GM23338 (cell line): Measurements from ENCODE around the gene SIRT6. TPM values are rescaled to one million over a fixed set of nuclear protein-coding genes. Genes with fewer than 3 reads are reported as not detected.
"Not testable (repeated sequence)": the region's sequence is repeated elsewhere in the genome, so short reads cannot be mapped to it uniquely, and the experiment has no call there.

Source experiments
- ATAC-seq: fragments of 200-7000 bp; cut with Tn5 transposase; 3 replicates; pipeline ENCODE4 v1.9.1; 2020
- DNase-seq: peaks from one replicate; pipeline ENCODE4 v3.0.0-alpha.2; 2015; ENCODE audit warnings: low spot score
- H2AFZ ChIP-seq: fragments of 200-600 bp; sonication (generic); 2 replicates; pipeline ENCODE4 v1.8.0; 2016; ENCODE audit warnings: antibody characterized with exemption, mild to moderate bottlenecking, moderate library complexity
- H3F3A ChIP-seq: fragments of 200-600 bp; sonication (generic); replicated peaks from 2 replicates; pipeline ENCODE4 v1.8.0; 2017; ENCODE audit warnings: antibody characterized with exemption, mixed run types, low read depth
- H3K27ac ChIP-seq: fragments of 200-600 bp; sonication (generic); 2 replicates; pipeline ENCODE4 v1.6.1; 2016; ENCODE audit warnings: low read depth
- H3K27me3 ChIP-seq: fragments of 200-600 bp; sonication (generic); 2 replicates; pipeline ENCODE4 v1.8.0; 2016; ENCODE audit warnings: mild to moderate bottlenecking, mixed run types, moderate library complexity; ENCODE audit not compliant: insufficient read depth
- H3K36me3 ChIP-seq: fragments of 200-600 bp; sonication (generic); 2 replicates; pipeline ENCODE4 v1.8.0; 2016; ENCODE audit warnings: mild to moderate bottlenecking; ENCODE audit not compliant: insufficient read depth
- H3K4me1 ChIP-seq: fragments of 200-600 bp; sonication (generic); 2 replicates; pipeline ENCODE4 v1.8.0; 2016; ENCODE audit warnings: mild to moderate bottlenecking, moderate library complexity; ENCODE audit not compliant: insufficient read depth
- H3K4me2 ChIP-seq: fragments of 200-600 bp; sonication (generic); 2 replicates; pipeline ENCODE4 v1.7.1; 2017; ENCODE audit warnings: mixed run types
- H3K4me3 ChIP-seq: fragments of 200-600 bp; sonication (generic); 2 replicates; pipeline ENCODE4 v1.6.1; 2016; ENCODE audit warnings: mixed run types
- H3K79me2 ChIP-seq: fragments of 200-600 bp; sonication (generic); replicated peaks from 2 replicates; pipeline ENCODE4 v1.8.0; 2017; ENCODE audit warnings: mild to moderate bottlenecking; ENCODE audit not compliant: insufficient read depth
- H3K9me2 ChIP-seq: fragments of 200-600 bp; sonication (generic); 2 replicates; pipeline ENCODE4 v1.8.0; 2017; ENCODE audit not compliant: insufficient read depth
- H4K20me1 ChIP-seq: fragments of 200-600 bp; sonication (generic); replicated peaks from 2 replicates; pipeline ENCODE4 v1.8.0; 2017; ENCODE audit warnings: mild to moderate bottlenecking; ENCODE audit not compliant: insufficient read depth
- H3K27ac Mint-ChIP-seq: 2 replicates; pipeline ENCODE4 v1.8.0; 2020; ENCODE audit warnings: inconsistent platforms, mild to moderate bottlenecking, moderate library complexity, mixed read lengths
- H3K27me3 Mint-ChIP-seq: 3 replicates; pipeline ENCODE4 v1.8.0; 2022; ENCODE audit warnings: low read depth, mild to moderate bottlenecking, moderate library complexity, mixed read lengths, inconsistent platforms; ENCODE audit not compliant: insufficient read depth, poor library complexity
- H3K36me3 Mint-ChIP-seq: 3 replicates; pipeline ENCODE4 v1.8.0; 2021; ENCODE audit warnings: low read depth, mild to moderate bottlenecking, inconsistent platforms, moderate library complexity, mixed read lengths
- H3K4me1 Mint-ChIP-seq: 3 replicates; pipeline ENCODE4 v1.8.0; 2020; ENCODE audit warnings: mild to moderate bottlenecking, inconsistent platforms, mixed read lengths
- H3K4me3 Mint-ChIP-seq: 3 replicates; pipeline ENCODE4 v1.8.0; 2021; ENCODE audit warnings: moderate library complexity, mild to moderate bottlenecking, inconsistent platforms, mixed read lengths
- H3K9me3 Mint-ChIP-seq: 3 replicates; pipeline ENCODE4 v1.8.0; 2020; ENCODE audit warnings: moderate library complexity, mild to moderate bottlenecking, inconsistent platforms, mixed read lengths
- CREB1 ChIP-seq: fragments of 250-450 bp; sonication (Bioruptor Pico); IDR thresholded peaks from 2 replicates; pipeline ENCODE4 v1.5.0; 2020; ENCODE audit warnings: low read depth, mild to moderate bottlenecking, moderate library complexity
- EZH2 ChIP-seq: fragments of 200-600 bp; sonication (generic); IDR thresholded peaks from one replicate; pipeline ENCODE4 v1.8.0; 2017; ENCODE audit warnings: antibody characterized with exemption, mild to moderate bottlenecking, low read depth; ENCODE audit not compliant: unreplicated experiment
- NANOG ChIP-seq: IDR thresholded peaks from 2 replicates; pipeline ENCODE4 v1.6.1; 2016; ENCODE audit warnings: antibody characterized with exemption, borderline replicate concordance
- STAT1 ChIP-seq: IDR thresholded peaks from one replicate; pipeline ENCODE4 v1.6.1; 2016; ENCODE audit warnings: antibody characterized with exemption; ENCODE audit not compliant: unreplicated experiment
- ZNF114 ChIP-seq: fragments of 250-450 bp; sonication (Bioruptor Pico); IDR thresholded peaks from 2 replicates; pipeline ENCODE4 v1.5.0; 2020; ENCODE audit warnings: mild to moderate bottlenecking, moderate library complexity
- ZNF331 ChIP-seq: fragments of 250-450 bp; sonication (Bioruptor Pico); IDR thresholded peaks from 2 replicates; pipeline ENCODE4 v1.5.0; 2020; ENCODE audit warnings: low read depth, mild to moderate bottlenecking, moderate library complexity
- polyA plus RNA-seq: library from polyadenylated mRNA; unstranded; fragments of >200 nt; fragmentation: Nextera tagmentation; extraction: Ambion mirVana; gene quantifications from 2 replicates; pipeline ENCODE4 v1.2.1, GENCODE V29; 2016
- total RNA-seq: library from RNA; depleted of rRNA; stranded (reverse); fragments of >200 nt; shearing (Covaris generic); gene quantifications from 2 replicates; pipeline ENCODE4 v1.2.3, GENCODE V29; 2014
- TF ChIP-seq, protein P1 (sequence below): IDR thresholded peaks from one replicate; pipeline ENCODE4 v1.6.1; 2018; ENCODE audit warnings: antibody characterized with exemption; ENCODE audit not compliant: unreplicated experiment
- TF ChIP-seq, protein P2 (sequence below): IDR thresholded peaks from 2 replicates; pipeline ENCODE4 v1.6.1; 2016; ENCODE audit warnings: antibody characterized with exemption
- TF ChIP-seq, protein P3 (sequence below): fragments of 250-450 bp; sonication (Bioruptor Pico); IDR thresholded peaks from 2 replicates; pipeline ENCODE4 v1.5.0; 2020; ENCODE audit warnings: mild to moderate bottlenecking, moderate library complexity
- TF ChIP-seq, protein P4 (sequence below), 2 experiments: fragments of 200-600 bp in 1 of 2; sonication (generic) in 1 of 2; conservative IDR thresholded peaks; 2 replicates each; pipeline versions ENCODE4 v1.5.1 to v1.6.1; 2016 to 2017; ENCODE audit warnings: antibody characterized with exemption in 2 of 2, low read depth in 2 of 2, mild to moderate bottlenecking in 2 of 2, moderate library complexity in 1 of 2

SIRT6 gene
- total and polyA plus RNA-seq, 2 experiments from 2014 or later, result 18.9 to 26.7 TPM

DNA sequence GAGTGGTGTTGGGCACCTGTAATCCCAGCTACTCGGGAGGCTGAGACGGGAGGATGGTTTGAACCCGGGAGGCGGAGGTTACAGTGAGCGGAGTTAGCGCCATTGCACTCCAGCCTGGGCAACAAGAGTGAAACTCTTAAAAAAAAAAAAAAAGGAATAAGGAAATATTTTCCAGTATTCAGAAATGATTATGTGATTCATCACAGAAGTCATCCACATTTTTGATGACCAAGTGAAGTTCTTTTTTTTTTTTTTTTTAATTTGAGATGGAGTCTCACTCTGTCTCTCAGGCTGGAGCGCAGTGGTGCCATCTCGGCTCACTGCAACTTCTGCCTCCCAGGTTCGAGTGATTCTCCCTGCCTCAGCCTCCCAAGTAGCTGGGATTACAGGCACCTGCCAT is 47.0 kb downstream of the SIRT6 start:
- not testable (repeated sequence) for H3K36me3 Mint-ChIP-seq, DNase-seq, H3K27ac ChIP-seq, H4K20me1 ChIP-seq, H3K4me3 ChIP-seq, H3K4me2 ChIP-seq, H3F3A ChIP-seq, H2AFZ ChIP-seq, H3K9me2 ChIP-seq, H3K36me3 ChIP-seq, H3K79me2 ChIP-seq, ATAC-seq, H3K27ac Mint-ChIP-seq, H3K9me3 Mint-ChIP-seq, H3K4me1 ChIP-seq, H3K27me3 ChIP-seq, H3K4me3 Mint-ChIP-seq, H3K4me1 Mint-ChIP-seq
- peaks cover 11% of the 10 kb centered on the region for H3K27me3 Mint-ChIP-seq

DNA sequence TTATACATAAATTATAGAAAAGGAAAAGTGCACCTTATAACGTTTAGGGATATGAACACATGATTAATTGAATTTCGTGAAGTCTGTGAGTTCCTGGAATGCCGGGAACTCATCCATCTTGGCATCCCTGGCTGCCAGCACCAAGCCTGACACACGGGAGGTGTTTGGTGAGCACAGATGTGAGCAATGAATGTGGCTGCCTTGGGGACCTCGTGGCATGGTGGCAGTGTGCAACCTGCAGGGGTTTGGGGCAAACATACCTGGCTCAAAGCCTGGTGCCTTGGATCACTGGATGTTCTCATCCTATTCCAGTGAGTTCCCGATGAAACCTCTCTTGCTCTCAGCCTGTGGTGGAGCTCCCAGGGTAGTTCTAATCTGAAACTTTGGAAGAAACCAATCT is 48.0 kb downstream of the SIRT6 start:
- Histone ChIP-seq H3K27me3 (no peaks in the 10 kb centered on the region), H3F3A (no peaks in the 10 kb centered on the region), H4K20me1 (no peaks in the 10 kb centered on the region), H3K4me1 (peaks cover 4% of the 10 kb centered on the region; the same call in 1 of the 2 replicates), H3K79me2 (no peaks in the 10 kb centered on the region), H3K4me3 (no peak overlapping the region), H3K36me3 (no peaks in the 10 kb centered on the region), H3K9me2 (no peaks in the 10 kb centered on the region), H2AFZ (0 out of 2 replicates have a peak overlapping the region, but pooled peaks have one; percentile 8), H3K4me2 (no peak overlapping the region), H3K27ac (no peak overlapping the region)
- Mint-ChIP-seq H3K4me1 (peaks cover 5% of the 10 kb centered on the region; the same call in 2 of the 3 replicates), H3K4me3 (no peak overlapping the region), H3K27me3 (peaks cover 5% of the 10 kb centered on the region), H3K27ac (no peak overlapping the region), H3K36me3 (no peaks in the 10 kb centered on the region), H3K9me3 (no peaks in the 10 kb centered on the region)
- ATAC-seq, result no peak; the same call in 2 of the 3 replicates
- DNase-seq, result no peak
- TF ChIP-seq EZH2 (no peak), ZNF331 (CRISPR knock-in tag) (no peak), NANOG (no peak), ZNF114 (CRISPR knock-in tag) (no peak), STAT1 (no peak), CREB1 (no peak)
- TF ChIP-seq, protein P1, sequence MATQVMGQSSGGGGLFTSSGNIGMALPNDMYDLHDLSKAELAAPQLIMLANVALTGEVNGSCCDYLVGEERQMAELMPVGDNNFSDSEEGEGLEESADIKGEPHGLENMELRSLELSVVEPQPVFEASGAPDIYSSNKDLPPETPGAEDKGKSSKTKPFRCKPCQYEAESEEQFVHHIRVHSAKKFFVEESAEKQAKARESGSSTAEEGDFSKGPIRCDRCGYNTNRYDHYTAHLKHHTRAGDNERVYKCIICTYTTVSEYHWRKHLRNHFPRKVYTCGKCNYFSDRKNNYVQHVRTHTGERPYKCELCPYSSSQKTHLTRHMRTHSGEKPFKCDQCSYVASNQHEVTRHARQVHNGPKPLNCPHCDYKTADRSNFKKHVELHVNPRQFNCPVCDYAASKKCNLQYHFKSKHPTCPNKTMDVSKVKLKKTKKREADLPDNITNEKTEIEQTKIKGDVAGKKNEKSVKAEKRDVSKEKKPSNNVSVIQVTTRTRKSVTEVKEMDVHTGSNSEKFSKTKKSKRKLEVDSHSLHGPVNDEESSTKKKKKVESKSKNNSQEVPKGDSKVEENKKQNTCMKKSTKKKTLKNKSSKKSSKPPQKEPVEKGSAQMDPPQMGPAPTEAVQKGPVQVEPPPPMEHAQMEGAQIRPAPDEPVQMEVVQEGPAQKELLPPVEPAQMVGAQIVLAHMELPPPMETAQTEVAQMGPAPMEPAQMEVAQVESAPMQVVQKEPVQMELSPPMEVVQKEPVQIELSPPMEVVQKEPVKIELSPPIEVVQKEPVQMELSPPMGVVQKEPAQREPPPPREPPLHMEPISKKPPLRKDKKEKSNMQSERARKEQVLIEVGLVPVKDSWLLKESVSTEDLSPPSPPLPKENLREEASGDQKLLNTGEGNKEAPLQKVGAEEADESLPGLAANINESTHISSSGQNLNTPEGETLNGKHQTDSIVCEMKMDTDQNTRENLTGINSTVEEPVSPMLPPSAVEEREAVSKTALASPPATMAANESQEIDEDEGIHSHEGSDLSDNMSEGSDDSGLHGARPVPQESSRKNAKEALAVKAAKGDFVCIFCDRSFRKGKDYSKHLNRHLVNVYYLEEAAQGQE, result no peak
- TF ChIP-seq, protein P2, sequence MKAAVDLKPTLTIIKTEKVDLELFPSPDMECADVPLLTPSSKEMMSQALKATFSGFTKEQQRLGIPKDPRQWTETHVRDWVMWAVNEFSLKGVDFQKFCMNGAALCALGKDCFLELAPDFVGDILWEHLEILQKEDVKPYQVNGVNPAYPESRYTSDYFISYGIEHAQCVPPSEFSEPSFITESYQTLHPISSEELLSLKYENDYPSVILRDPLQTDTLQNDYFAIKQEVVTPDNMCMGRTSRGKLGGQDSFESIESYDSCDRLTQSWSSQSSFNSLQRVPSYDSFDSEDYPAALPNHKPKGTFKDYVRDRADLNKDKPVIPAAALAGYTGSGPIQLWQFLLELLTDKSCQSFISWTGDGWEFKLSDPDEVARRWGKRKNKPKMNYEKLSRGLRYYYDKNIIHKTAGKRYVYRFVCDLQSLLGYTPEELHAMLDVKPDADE, result no peak
- TF ChIP-seq, protein P3, sequence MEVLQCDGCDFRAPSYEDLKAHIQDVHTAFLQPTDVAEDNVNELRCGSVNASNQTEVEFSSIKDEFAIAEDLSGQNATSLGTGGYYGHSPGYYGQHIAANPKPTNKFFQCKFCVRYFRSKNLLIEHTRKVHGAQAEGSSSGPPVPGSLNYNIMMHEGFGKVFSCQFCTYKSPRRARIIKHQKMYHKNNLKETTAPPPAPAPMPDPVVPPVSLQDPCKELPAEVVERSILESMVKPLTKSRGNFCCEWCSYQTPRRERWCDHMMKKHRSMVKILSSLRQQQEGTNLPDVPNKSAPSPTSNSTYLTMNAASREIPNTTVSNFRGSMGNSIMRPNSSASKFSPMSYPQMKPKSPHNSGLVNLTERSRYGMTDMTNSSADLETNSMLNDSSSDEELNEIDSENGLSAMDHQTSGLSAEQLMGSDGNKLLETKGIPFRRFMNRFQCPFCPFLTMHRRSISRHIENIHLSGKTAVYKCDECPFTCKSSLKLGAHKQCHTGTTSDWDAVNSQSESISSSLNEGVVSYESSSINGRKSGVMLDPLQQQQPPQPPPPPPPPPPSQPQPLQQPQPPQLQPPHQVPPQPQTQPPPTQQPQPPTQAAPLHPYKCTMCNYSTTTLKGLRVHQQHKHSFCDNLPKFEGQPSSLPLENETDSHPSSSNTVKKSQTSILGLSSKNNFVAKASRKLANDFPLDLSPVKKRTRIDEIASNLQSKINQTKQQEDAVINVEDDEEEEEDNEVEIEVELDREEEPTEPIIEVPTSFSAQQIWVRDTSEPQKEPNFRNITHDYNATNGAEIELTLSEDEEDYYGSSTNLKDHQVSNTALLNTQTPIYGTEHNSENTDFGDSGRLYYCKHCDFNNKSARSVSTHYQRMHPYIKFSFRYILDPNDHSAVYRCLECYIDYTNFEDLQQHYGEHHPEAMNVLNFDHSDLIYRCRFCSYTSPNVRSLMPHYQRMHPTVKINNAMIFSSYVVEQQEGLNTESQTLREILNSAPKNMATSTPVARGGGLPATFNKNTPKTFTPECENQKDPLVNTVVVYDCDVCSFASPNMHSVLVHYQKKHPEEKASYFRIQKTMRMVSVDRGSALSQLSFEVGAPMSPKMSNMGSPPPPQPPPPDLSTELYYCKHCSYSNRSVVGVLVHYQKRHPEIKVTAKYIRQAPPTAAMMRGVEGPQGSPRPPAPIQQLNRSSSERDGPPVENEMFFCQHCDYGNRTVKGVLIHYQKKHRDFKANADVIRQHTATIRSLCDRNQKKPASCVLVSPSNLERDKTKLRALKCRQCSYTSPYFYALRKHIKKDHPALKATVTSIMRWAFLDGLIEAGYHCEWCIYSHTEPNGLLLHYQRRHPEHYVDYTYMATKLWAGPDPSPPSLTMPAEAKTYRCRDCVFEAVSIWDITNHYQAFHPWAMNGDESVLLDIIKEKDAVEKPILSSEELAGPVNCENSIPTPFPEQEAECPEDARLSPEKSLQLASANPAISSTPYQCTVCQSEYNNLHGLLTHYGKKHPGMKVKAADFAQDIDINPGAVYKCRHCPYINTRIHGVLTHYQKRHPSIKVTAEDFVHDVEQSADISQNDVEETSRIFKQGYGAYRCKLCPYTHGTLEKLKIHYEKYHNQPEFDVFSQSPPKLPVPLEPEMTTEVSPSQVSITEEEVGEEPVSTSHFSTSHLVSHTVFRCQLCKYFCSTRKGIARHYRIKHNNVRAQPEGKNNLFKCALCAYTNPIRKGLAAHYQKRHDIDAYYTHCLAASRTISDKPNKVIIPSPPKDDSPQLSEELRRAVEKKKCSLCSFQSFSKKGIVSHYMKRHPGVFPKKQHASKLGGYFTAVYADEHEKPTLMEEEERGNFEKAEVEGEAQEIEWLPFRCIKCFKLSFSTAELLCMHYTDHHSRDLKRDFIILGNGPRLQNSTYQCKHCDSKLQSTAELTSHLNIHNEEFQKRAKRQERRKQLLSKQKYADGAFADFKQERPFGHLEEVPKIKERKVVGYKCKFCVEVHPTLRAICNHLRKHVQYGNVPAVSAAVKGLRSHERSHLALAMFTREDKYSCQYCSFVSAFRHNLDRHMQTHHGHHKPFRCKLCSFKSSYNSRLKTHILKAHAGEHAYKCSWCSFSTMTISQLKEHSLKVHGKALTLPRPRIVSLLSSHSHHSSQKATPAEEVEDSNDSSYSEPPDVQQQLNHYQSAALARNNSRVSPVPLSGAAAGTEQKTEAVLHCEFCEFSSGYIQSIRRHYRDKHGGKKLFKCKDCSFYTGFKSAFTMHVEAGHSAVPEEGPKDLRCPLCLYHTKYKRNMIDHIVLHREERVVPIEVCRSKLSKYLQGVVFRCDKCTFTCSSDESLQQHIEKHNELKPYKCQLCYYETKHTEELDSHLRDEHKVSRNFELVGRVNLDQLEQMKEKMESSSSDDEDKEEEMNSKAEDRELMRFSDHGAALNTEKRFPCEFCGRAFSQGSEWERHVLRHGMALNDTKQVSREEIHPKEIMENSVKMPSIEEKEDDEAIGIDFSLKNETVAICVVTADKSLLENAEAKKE (CRISPR knock-in tag), result no peak
- TF ChIP-seq, protein P4, sequence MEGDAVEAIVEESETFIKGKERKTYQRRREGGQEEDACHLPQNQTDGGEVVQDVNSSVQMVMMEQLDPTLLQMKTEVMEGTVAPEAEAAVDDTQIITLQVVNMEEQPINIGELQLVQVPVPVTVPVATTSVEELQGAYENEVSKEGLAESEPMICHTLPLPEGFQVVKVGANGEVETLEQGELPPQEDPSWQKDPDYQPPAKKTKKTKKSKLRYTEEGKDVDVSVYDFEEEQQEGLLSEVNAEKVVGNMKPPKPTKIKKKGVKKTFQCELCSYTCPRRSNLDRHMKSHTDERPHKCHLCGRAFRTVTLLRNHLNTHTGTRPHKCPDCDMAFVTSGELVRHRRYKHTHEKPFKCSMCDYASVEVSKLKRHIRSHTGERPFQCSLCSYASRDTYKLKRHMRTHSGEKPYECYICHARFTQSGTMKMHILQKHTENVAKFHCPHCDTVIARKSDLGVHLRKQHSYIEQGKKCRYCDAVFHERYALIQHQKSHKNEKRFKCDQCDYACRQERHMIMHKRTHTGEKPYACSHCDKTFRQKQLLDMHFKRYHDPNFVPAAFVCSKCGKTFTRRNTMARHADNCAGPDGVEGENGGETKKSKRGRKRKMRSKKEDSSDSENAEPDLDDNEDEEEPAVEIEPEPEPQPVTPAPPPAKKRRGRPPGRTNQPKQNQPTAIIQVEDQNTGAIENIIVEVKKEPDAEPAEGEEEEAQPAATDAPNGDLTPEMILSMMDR (conservative IDR thresholded peaks at IDR 0.05; ENCODE audit: low read depth in 2 of 2), result no peak
